ENCODE measurements around the gene MACROD1.
"Not testable (repeated sequence)": the region's sequence is repeated elsewhere in the genome, so short reads cannot be mapped to it uniquely, and the experiment has no call there.

MACROD1 gene

GRCh38 chr11:64052436-64052835 is 113.5 kb downstream of the MACROD1 start:
- DNase-seq, result no peak

GRCh38 chr11:64051297-64051696 is 114.6 kb downstream of the MACROD1 start:
- no peak for DNase-seq

- no peak for DNase-seq
These were observed 116.4 kb downstream of the MACROD1 start for GRCh38 chr11:64049509-64049908.

- DNase-seq, result no peak
These were observed 117.7 kb downstream of the MACROD1 start for GRCh38 chr11:64048042-64048854.

GRCh38 chr11:64047373-64047772 is 118.5 kb downstream of the MACROD1 start:
- DNase-seq, result not testable (repeated sequence)

- DNase-seq, result no peak
These were observed 120.2 kb downstream of the MACROD1 start for GRCh38 chr11:64045700-64046099.

GRCh38 chr11:64044730-64045393 is 121.1 kb downstream of the MACROD1 start:
- no peak for DNase-seq

GRCh38 chr11:64043545-64043944 is 122.4 kb downstream of the MACROD1 start:
- no peak for DNase-seq

- no peak for DNase-seq
These were observed 123.6 kb downstream of the MACROD1 start for GRCh38 chr11:64042301-64042700.

- no peak for DNase-seq
These were observed 124.1 kb downstream of the MACROD1 start for GRCh38 chr11:64041846-64042245.

- no peak for DNase-seq
These were observed 125.1 kb downstream of the MACROD1 start for GRCh38 chr11:64040684-64041322.

- DNase-seq, result no peak
These were observed 126.8 kb downstream of the MACROD1 start for GRCh38 chr11:64039012-64039665.

- no peak for DNase-seq
These were observed 127.4 kb downstream of the MACROD1 start for GRCh38 chr11:64038500-64038899.

- no peak for DNase-seq
These were observed 128.8 kb downstream of the MACROD1 start for GRCh38 chr11:64037027-64037634.

GRCh38 chr11:64036087-64037026 is 129.6 kb downstream of the MACROD1 start:
- no peak for DNase-seq

- no peak for DNase-seq
These were observed 130.3 kb downstream of the MACROD1 start, which contains the start of gene FLRT1 for GRCh38 chr11:64035576-64035975. Gene FLRT1, plus strand, starts transcription at chr11:64035931. Its CDS starts 80,337 bp downstream, at chr11:64116268.

GRCh38 chr11:64035081-64035524 is 130.8 kb downstream of the MACROD1 start:
- no peak for DNase-seq

- no peak for DNase-seq
These were observed 131.5 kb downstream of the MACROD1 start for GRCh38 chr11:64034411-64034811.

- DNase-seq, result no peak
These were observed 133.9 kb downstream of the MACROD1 start for GRCh38 chr11:64032050-64032449.

- no peak for DNase-seq
These were observed 134.9 kb downstream of the MACROD1 start for GRCh38 chr11:64031001-64031400.

GRCh38 chr11:64029773-64030172 is 136.1 kb downstream of the MACROD1 start:
- DNase-seq, result no peak
